ENCODE data around the gene EXOC6B.
A peak's percentile ranks its signal among the peaks of the same experiment; 100 is the strongest.

EXOC6B gene

DNA sequence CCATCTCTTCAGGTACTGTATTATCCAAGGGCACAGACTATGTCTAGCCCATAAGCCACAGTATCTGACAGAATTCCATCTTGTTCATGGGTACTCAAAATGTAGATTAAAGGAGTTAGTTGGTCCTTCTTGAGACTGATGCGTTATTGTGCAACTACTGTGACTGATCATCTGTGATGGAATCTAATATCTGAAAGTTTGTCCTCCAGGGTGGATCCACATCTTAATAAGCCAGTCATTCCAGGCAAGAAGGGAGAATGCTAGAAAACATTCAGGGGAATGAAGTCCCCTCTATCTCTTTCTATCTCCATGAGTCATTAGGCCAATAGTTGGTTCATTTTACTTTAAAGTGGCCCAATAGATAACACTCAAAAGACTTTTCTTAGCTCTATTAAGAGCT, 252.6 kb downstream of the EXOC6B start:
- ATAC-seq: no peak
- TF ChIP-seq, protein P1, sequence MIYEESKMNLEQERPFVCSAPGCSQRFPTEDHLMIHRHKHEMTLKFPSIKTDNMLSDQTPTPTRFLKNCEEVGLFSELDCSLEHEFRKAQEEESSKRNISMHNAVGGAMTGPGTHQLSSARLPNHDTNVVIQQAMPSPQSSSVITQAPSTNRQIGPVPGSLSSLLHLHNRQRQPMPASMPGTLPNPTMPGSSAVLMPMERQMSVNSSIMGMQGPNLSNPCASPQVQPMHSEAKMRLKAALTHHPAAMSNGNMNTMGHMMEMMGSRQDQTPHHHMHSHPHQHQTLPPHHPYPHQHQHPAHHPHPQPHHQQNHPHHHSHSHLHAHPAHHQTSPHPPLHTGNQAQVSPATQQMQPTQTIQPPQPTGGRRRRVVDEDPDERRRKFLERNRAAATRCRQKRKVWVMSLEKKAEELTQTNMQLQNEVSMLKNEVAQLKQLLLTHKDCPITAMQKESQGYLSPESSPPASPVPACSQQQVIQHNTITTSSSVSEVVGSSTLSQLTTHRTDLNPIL (CRISPR knock-in tag; IDR thresholded peaks at IDR 0.05; ENCODE audit: low read depth): no peak
- no peak for TF ChIP-seq BACH2 (CRISPR knock-in tag; IDR thresholded peaks at IDR 0.05; ENCODE audit: borderline replicate concordance)
- TF ChIP-seq PPARA (CRISPR knock-in tag; IDR thresholded peaks at IDR 0.05; ENCODE audit: borderline replicate concordance): no peak
- no peak for TF ChIP-seq TCF4 (CRISPR knock-in tag; IDR thresholded peaks at IDR 0.05; ENCODE audit: borderline replicate concordance)
- TF ChIP-seq OSR1 (CRISPR knock-in tag; IDR thresholded peaks at IDR 0.05): no peak

DNA sequence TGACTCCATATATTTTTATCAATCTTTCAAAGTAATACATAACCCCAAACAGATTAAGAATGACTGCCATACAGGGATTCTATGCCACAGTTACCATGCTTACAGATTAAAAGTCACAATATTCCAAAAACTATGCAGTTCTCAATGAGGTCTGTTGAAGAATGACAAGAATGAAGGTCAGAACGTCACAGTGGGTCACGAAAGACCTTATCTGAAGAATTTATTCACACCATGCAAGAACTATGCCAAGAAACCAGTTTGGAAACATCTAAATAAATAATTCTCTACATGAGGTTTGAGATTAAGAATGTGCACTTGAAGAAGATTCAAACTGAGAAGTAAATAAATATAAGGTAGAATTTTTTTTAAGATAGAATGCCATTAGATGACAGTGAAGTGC, 253.3 kb downstream of the EXOC6B start:
- ATAC-seq: no peak

DNA sequence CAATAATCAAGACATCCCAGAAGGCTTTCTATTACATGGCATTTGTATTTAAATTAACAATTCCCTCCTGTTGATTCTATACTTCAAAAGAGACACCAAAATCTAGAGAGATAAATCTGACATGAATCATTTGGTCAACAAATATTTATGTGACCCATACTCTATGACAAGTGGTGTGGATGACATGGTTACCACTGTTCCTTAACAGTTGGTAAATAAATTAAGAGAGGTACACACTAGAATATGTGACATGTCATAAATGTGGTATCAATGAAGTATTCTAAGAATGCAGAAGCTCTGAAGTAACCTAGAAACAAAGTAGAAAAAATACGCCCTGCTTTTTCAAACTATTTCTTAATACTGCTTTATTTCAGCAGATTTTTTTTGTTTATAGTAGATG, 255.4 kb downstream of the EXOC6B start:
- no peak for TF ChIP-seq RARB (CRISPR knock-in tag; IDR thresholded peaks at IDR 0.05)
- TF ChIP-seq ISL1 (CRISPR knock-in tag; IDR thresholded peaks at IDR 0.05): peak; percentile 23; the same call in 1 of the 2 replicates
- TF ChIP-seq TCF4 (CRISPR knock-in tag; IDR thresholded peaks at IDR 0.05; ENCODE audit: borderline replicate concordance): no peak
- no peak for ATAC-seq

More for the DNA sequence above, 253.3 kb downstream of the EXOC6B start:
- no peak for TF ChIP-seq PPARA (CRISPR knock-in tag; IDR thresholded peaks at IDR 0.05; ENCODE audit: borderline replicate concordance)
- TF ChIP-seq OSR1 (CRISPR knock-in tag; IDR thresholded peaks at IDR 0.05): no peak
- TF ChIP-seq ZFP3 (CRISPR knock-in tag; IDR thresholded peaks at IDR 0.05): no peak
- TF ChIP-seq ZNF70 (CRISPR knock-in tag; IDR thresholded peaks at IDR 0.05): no peak
- TF ChIP-seq, protein P2, sequence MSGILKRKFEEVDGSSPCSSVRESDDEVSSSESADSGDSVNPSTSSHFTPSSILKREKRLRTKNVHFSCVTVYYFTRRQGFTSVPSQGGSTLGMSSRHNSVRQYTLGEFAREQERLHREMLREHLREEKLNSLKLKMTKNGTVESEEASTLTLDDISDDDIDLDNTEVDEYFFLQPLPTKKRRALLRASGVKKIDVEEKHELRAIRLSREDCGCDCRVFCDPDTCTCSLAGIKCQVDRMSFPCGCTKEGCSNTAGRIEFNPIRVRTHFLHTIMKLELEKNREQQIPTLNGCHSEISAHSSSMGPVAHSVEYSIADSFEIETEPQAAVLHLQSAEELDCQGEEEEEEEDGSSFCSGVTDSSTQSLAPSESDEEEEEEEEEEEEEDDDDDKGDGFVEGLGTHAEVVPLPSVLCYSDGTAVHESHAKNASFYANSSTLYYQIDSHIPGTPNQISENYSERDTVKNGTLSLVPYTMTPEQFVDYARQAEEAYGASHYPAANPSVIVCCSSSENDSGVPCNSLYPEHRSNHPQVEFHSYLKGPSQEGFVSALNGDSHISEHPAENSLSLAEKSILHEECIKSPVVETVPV (CRISPR knock-in tag; IDR thresholded peaks at IDR 0.05): no peak
- TF ChIP-seq ZFP30 (CRISPR knock-in tag; IDR thresholded peaks at IDR 0.05): no peak
- no peak for TF ChIP-seq ZNF565 (CRISPR knock-in tag; conservative IDR thresholded peaks at IDR 0.05; ENCODE audit: low read depth)
- no peak for TF ChIP-seq ZNF8 (CRISPR knock-in tag; IDR thresholded peaks at IDR 0.05)
- TF ChIP-seq ISL1 (CRISPR knock-in tag; IDR thresholded peaks at IDR 0.05): peak; percentile 62
- TF ChIP-seq CSDC2 (CRISPR knock-in tag; IDR thresholded peaks at IDR 0.05): no peak
- TF ChIP-seq, protein P3, sequence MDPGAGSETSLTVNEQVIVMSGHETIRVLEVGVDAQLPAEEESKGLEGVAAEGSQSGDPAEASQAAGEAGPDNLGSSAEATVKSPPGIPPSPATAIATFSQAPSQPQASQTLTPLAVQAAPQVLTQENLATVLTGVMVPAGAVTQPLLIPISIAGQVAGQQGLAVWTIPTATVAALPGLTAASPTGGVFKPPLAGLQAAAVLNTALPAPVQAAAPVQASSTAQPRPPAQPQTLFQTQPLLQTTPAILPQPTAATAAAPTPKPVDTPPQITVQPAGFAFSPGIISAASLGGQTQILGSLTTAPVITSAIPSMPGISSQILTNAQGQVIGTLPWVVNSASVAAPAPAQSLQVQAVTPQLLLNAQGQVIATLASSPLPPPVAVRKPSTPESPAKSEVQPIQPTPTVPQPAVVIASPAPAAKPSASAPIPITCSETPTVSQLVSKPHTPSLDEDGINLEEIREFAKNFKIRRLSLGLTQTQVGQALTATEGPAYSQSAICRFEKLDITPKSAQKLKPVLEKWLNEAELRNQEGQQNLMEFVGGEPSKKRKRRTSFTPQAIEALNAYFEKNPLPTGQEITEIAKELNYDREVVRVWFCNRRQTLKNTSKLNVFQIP (CRISPR knock-in tag; IDR thresholded peaks at IDR 0.05; ENCODE audit: borderline replicate concordance, low read depth): no peak
- TF ChIP-seq, protein P1 (CRISPR knock-in tag; IDR thresholded peaks at IDR 0.05; ENCODE audit: low read depth): peak; percentile 43; the same call in 1 of the 2 replicates
- TF ChIP-seq, protein P4, sequence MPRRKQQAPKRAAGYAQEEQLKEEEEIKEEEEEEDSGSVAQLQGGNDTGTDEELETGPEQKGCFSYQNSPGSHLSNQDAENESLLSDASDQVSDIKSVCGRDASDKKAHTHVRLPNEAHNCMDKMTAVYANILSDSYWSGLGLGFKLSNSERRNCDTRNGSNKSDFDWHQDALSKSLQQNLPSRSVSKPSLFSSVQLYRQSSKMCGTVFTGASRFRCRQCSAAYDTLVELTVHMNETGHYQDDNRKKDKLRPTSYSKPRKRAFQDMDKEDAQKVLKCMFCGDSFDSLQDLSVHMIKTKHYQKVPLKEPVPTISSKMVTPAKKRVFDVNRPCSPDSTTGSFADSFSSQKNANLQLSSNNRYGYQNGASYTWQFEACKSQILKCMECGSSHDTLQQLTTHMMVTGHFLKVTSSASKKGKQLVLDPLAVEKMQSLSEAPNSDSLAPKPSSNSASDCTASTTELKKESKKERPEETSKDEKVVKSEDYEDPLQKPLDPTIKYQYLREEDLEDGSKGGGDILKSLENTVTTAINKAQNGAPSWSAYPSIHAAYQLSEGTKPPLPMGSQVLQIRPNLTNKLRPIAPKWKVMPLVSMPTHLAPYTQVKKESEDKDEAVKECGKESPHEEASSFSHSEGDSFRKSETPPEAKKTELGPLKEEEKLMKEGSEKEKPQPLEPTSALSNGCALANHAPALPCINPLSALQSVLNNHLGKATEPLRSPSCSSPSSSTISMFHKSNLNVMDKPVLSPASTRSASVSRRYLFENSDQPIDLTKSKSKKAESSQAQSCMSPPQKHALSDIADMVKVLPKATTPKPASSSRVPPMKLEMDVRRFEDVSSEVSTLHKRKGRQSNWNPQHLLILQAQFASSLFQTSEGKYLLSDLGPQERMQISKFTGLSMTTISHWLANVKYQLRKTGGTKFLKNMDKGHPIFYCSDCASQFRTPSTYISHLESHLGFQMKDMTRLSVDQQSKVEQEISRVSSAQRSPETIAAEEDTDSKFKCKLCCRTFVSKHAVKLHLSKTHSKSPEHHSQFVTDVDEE (CRISPR knock-in tag; IDR thresholded peaks at IDR 0.05): no peak
- no peak for TF ChIP-seq RARB (CRISPR knock-in tag; IDR thresholded peaks at IDR 0.05)
- TF ChIP-seq, protein P5, sequence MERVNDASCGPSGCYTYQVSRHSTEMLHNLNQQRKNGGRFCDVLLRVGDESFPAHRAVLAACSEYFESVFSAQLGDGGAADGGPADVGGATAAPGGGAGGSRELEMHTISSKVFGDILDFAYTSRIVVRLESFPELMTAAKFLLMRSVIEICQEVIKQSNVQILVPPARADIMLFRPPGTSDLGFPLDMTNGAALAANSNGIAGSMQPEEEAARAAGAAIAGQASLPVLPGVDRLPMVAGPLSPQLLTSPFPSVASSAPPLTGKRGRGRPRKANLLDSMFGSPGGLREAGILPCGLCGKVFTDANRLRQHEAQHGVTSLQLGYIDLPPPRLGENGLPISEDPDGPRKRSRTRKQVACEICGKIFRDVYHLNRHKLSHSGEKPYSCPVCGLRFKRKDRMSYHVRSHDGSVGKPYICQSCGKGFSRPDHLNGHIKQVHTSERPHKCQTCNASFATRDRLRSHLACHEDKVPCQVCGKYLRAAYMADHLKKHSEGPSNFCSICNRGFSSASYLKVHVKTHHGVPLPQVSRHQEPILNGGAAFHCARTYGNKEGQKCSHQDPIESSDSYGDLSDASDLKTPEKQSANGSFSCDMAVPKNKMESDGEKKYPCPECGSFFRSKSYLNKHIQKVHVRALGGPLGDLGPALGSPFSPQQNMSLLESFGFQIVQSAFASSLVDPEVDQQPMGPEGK (CRISPR knock-in tag; IDR thresholded peaks at IDR 0.05; ENCODE audit: borderline replicate concordance): no peak
- no peak for TF ChIP-seq TCF4 (CRISPR knock-in tag; IDR thresholded peaks at IDR 0.05; ENCODE audit: borderline replicate concordance)
- no peak for TF ChIP-seq SNAI2 (CRISPR knock-in tag; IDR thresholded peaks at IDR 0.05)

All from SK-N-SH treated with all-trans-retinoic acid at 6 μM for 48 hours (cell line).